IPS DF 6.9 (cell line): ENCODE data around the gene CYB5A.
"Not testable (repeated sequence)": the region's sequence is repeated elsewhere in the genome, so short reads cannot be mapped to it uniquely, and the experiment has no call there.

Experiments used
- DNase-seq: peaks from one replicate; pipeline ENCODE4 v3.0.0-alpha.2; 2013; ENCODE audit warnings: low read depth, low spot score
- H3K27ac ChIP-seq: one replicate; pipeline ENCODE4 v1.5.1; 2013; ENCODE audit warnings: low read length, control low read depth
- H3K27me3 ChIP-seq: 2 replicates; pipeline ENCODE4 v1.6.1; 2013; ENCODE audit warnings: mild to moderate bottlenecking, low read length; ENCODE audit not compliant: control insufficient read depth, insufficient read depth
- H3K36me3 ChIP-seq: 2 replicates; pipeline ENCODE4 v1.6.1; 2013; ENCODE audit warnings: low read length; ENCODE audit not compliant: control insufficient read depth, insufficient read depth
- H3K4me1 ChIP-seq: 2 replicates; pipeline ENCODE4 v1.6.1; 2013; ENCODE audit warnings: low read length; ENCODE audit not compliant: control insufficient read depth, insufficient read depth
- H3K4me3 ChIP-seq: 2 replicates; pipeline ENCODE4 v1.5.1; 2013; ENCODE audit warnings: mild to moderate bottlenecking, low read length
- H3K9me3 ChIP-seq: 2 replicates; pipeline ENCODE4 v1.6.1; 2013; ENCODE audit warnings: low read length, inconsistent platforms; ENCODE audit not compliant: control insufficient read depth, insufficient read depth
- WGBS: extraction: QIAGEN DNeasy Blood & Tissue Kit; methylation state at CpG from one replicate; pipeline ENCODE4 v1.1.7; 2013; ENCODE audit warnings: mixed read lengths, missing lambda C conversion rate; ENCODE audit not compliant: insufficient read length, insufficient coverage; 5-methylcytosine and 5-hydroxymethylcytosine counted together

Gene CYB5A

GRCh38 chr18:74291771-74292540, at the start of gene CYB5A:
CYB5A (minus strand) TSS chr18:74291963; CDS start chr18:74291875, 88 bp downstream.
- Histone ChIP-seq H3K27me3 (no peaks in the 10 kb centered on the region), H3K4me1 (0 out of 2 replicates have a peak, but pooled peaks cover 4% of the 10 kb centered on the region), H3K27ac (no peak within 1 kb of the TSS), H3K9me3 (no peaks in the 10 kb centered on the region), H3K4me3 (peak within 1 kb of the TSS; percentile 78), H3K36me3 (no peaks in the 10 kb centered on the region)
- no CpG with 5 or more reads among the region's 68 CpGs for WGBS
- peak; percentile 90 for DNase-seq

GRCh38 chr18:74337912-74338309, 46.1 kb upstream of the CYB5A start:
- Histone ChIP-seq H3K36me3 (no peaks in the 10 kb centered on the region), H3K4me3 (no peak overlapping the region), H3K4me1 (no peaks in the 10 kb centered on the region), H3K9me3 (no peaks in the 10 kb centered on the region), H3K27ac (no peak overlapping the region), H3K27me3 (no peaks in the 10 kb centered on the region)
- DNase-seq: no peak
- WGBS: no CpG with 5 or more reads among the region's 1 CpG

- H3K4me1 ChIP-seq: no peaks in the 10 kb centered on the region
- H3K27ac ChIP-seq: no peak overlapping the region
- no peaks in the 10 kb centered on the region for H3K36me3 ChIP-seq
- H3K4me3 ChIP-seq: no peak overlapping the region
- no peaks in the 10 kb centered on the region for H3K27me3 ChIP-seq
- H3K9me3 ChIP-seq: no peaks in the 10 kb centered on the region
- no peak for DNase-seq
- WGBS: no CpG with 5 or more reads among the region's 5 CpGs
Observed at GRCh38 chr18:74337155-74337911, 45.6 kb upstream of the CYB5A start.

- H3K9me3 ChIP-seq: no peaks in the 10 kb centered on the region
- H3K27ac ChIP-seq: no peak overlapping the region
- no peaks in the 10 kb centered on the region for H3K4me1 ChIP-seq
- H3K4me3 ChIP-seq: no peak overlapping the region
- H3K27me3 ChIP-seq: no peaks in the 10 kb centered on the region
- no peak for DNase-seq
- no peaks in the 10 kb centered on the region for H3K36me3 ChIP-seq
Observed at GRCh38 chr18:74336656-74337055, 44.9 kb upstream of the CYB5A start.

- Histone ChIP-seq H3K4me3 (no peak overlapping the region), H3K4me1 (no peaks in the 10 kb centered on the region), H3K27me3 (no peaks in the 10 kb centered on the region), H3K36me3 (no peaks in the 10 kb centered on the region), H3K27ac (no peak overlapping the region), H3K9me3 (no peaks in the 10 kb centered on the region)
- no peak for DNase-seq
Observed at GRCh38 chr18:74334242-74334893, 42.6 kb upstream of the CYB5A start.

- no peaks in the 10 kb centered on the region for H3K27me3 ChIP-seq
- no peaks in the 10 kb centered on the region for H3K4me1 ChIP-seq
- no peak overlapping the region for H3K4me3 ChIP-seq
- H3K27ac ChIP-seq: no peak overlapping the region
- H3K9me3 ChIP-seq: no peaks in the 10 kb centered on the region
- DNase-seq: no peak
- no CpG with 5 or more reads among the region's 1 CpG for WGBS
- H3K36me3 ChIP-seq: no peaks in the 10 kb centered on the region
Observed at GRCh38 chr18:74333091-74333490, 41.3 kb upstream of the CYB5A start.

- Histone ChIP-seq H3K27me3 (no peaks in the 10 kb centered on the region), H3K9me3 (no peaks in the 10 kb centered on the region), H3K27ac (no peak overlapping the region), H3K36me3 (no peaks in the 10 kb centered on the region), H3K4me1 (no peaks in the 10 kb centered on the region), H3K4me3 (no peak overlapping the region)
- DNase-seq: no peak
- no CpG with 5 or more reads among the region's 2 CpGs for WGBS
Observed at GRCh38 chr18:74331404-74331803, 39.6 kb upstream of the CYB5A start.

GRCh38 chr18:74329688-74330205, 38.0 kb upstream of the CYB5A start:
- Histone ChIP-seq H3K36me3 (no peaks in the 10 kb centered on the region), H3K4me3 (no peak overlapping the region), H3K4me1 (no peaks in the 10 kb centered on the region), H3K27ac (no peak overlapping the region), H3K9me3 (no peaks in the 10 kb centered on the region), H3K27me3 (no peaks in the 10 kb centered on the region)
- no CpG with 5 or more reads among the region's 1 CpG for WGBS
- DNase-seq: no peak

GRCh38 chr18:74328206-74328605, 36.4 kb upstream of the CYB5A start:
- no peak for DNase-seq
- no peak overlapping the region for H3K27ac ChIP-seq
- H3K4me3 ChIP-seq: no peak overlapping the region

GRCh38 chr18:74326791-74327190, 35.0 kb upstream of the CYB5A start:
- H3K4me3 ChIP-seq, H3K27me3 ChIP-seq, H3K9me3 ChIP-seq, H3K36me3 ChIP-seq, H3K27ac ChIP-seq, DNase-seq, H3K4me1 ChIP-seq: not testable (repeated sequence)
- WGBS: no CpG with 5 or more reads among the region's 3 CpGs

More at GRCh38 chr18:74328206-74328605, 36.4 kb upstream of the CYB5A start:
- no CpG with 5 or more reads among the region's 2 CpGs for WGBS
- Histone ChIP-seq H3K4me1 (no peaks in the 10 kb centered on the region), H3K9me3 (no peaks in the 10 kb centered on the region), H3K27me3 (no peaks in the 10 kb centered on the region), H3K36me3 (no peaks in the 10 kb centered on the region)
